ENCODE data around the gene KRTAP4-7.
"Not testable (repeated sequence)": the region's sequence is repeated elsewhere in the genome, so short reads cannot be mapped to it uniquely, and the experiment has no call there.

KRTAP4-7 gene

GRCh38 chr17:41065016-41065689 lies 18.8 kb upstream of the KRTAP4-7 start:
- not testable (repeated sequence) for DNase-seq (ENCODE audit: low read depth)

GRCh38 chr17:41065829-41066624 lies 17.9 kb upstream of the KRTAP4-7 start, which contains the start of gene KRTAP2-4:
TSS of gene KRTAP2-4 (minus strand) at chr17:41065879. CDS start at chr17:41065845, 34 bp downstream.
- no peak for DNase-seq (ENCODE audit: low read depth)

- no peak for DNase-seq (ENCODE audit: low read depth)
These were observed 16.7 kb upstream of the KRTAP4-7 start for GRCh38 chr17:41067281-41067680.

- no peak for DNase-seq (ENCODE audit: low read depth)
These were observed 14.9 kb upstream of the KRTAP4-7 start for GRCh38 chr17:41069031-41069430.

GRCh38 chr17:41071606-41072360 lies 12.2 kb upstream of the KRTAP4-7 start:
- no peak for DNase-seq (ENCODE audit: low read depth)

GRCh38 chr17:41073676-41074075 lies 10.3 kb upstream of the KRTAP4-7 start:
- no peak for DNase-seq (ENCODE audit: low read depth)

- DNase-seq (ENCODE audit: low read depth) = no peak
These were observed 7.2 kb upstream of the KRTAP4-7 start for GRCh38 chr17:41076788-41077187.

GRCh38 chr17:41082626-41083025 lies 1.3 kb upstream of the KRTAP4-7 start:
- no peak for DNase-seq (ENCODE audit: low read depth)

- DNase-seq (ENCODE audit: low read depth) = not testable (repeated sequence)
These were observed 523 bp upstream of the KRTAP4-7 start for GRCh38 chr17:41083427-41083826.

GRCh38 chr17:41088760-41089352 lies 4.9 kb downstream of the KRTAP4-7 start:
- DNase-seq (ENCODE audit: low read depth) = not testable (repeated sequence)

GRCh38 chr17:41096055-41096454 lies 12.1 kb downstream of the KRTAP4-7 start:
- no peak for DNase-seq (ENCODE audit: low read depth)

GRCh38 chr17:41098042-41098441 lies 14.1 kb downstream of the KRTAP4-7 start, which contains the start of gene KRTAP4-8:
TSS of gene KRTAP4-8 (minus strand) at chr17:41098142. CDS start at chr17:41098084, 58 bp downstream.
- no peak for DNase-seq (ENCODE audit: low read depth)

- DNase-seq (ENCODE audit: low read depth) = no peak
These were observed 14.5 kb downstream of the KRTAP4-7 start for GRCh38 chr17:41098481-41098880.

GRCh38 chr17:41099682-41100480 lies 15.9 kb downstream of the KRTAP4-7 start:
- not testable (repeated sequence) for DNase-seq (ENCODE audit: low read depth)

- DNase-seq (ENCODE audit: low read depth) = no peak
These were observed 17.8 kb downstream of the KRTAP4-7 start, which contains the start of gene KRTAP4-16 for GRCh38 chr17:41101586-41102259. TSS of gene KRTAP4-16 (minus strand) at chr17:41102209. CDS start at chr17:41102209, 0 bp downstream.

- no peak for DNase-seq (ENCODE audit: low read depth)
These were observed 19.9 kb downstream of the KRTAP4-7 start for GRCh38 chr17:41103896-41104295.

- not testable (repeated sequence) for DNase-seq (ENCODE audit: low read depth)
These were observed 20.6 kb downstream of the KRTAP4-7 start for GRCh38 chr17:41104386-41105038.

GRCh38 chr17:41105347-41105746 lies 21.4 kb downstream of the KRTAP4-7 start, which contains the start of gene KRTAP4-9:
TSS of gene KRTAP4-9 (plus strand) at chr17:41105389. CDS start at chr17:41105389, 0 bp downstream.
- not testable (repeated sequence) for DNase-seq (ENCODE audit: low read depth)

- DNase-seq (ENCODE audit: low read depth) = no peak
These were observed 24.0 kb downstream of the KRTAP4-7 start for GRCh38 chr17:41107941-41108450.
